ENCODE results near the gene ANKRD28. TPM values are rescaled to one million over a fixed set of nuclear protein-coding genes. Genes with fewer than 3 reads are reported as not detected.
A peak's percentile ranks its signal among the peaks of the same experiment; 100 is the strongest.
"Not testable (repeated sequence)": the region's sequence is repeated elsewhere in the genome, so short reads cannot be mapped to it uniquely, and the experiment has no call there.

The ANKRD28 gene
- total RNA-seq, 1 donor from 2014 or later: 63.7 TPM

DNA sequence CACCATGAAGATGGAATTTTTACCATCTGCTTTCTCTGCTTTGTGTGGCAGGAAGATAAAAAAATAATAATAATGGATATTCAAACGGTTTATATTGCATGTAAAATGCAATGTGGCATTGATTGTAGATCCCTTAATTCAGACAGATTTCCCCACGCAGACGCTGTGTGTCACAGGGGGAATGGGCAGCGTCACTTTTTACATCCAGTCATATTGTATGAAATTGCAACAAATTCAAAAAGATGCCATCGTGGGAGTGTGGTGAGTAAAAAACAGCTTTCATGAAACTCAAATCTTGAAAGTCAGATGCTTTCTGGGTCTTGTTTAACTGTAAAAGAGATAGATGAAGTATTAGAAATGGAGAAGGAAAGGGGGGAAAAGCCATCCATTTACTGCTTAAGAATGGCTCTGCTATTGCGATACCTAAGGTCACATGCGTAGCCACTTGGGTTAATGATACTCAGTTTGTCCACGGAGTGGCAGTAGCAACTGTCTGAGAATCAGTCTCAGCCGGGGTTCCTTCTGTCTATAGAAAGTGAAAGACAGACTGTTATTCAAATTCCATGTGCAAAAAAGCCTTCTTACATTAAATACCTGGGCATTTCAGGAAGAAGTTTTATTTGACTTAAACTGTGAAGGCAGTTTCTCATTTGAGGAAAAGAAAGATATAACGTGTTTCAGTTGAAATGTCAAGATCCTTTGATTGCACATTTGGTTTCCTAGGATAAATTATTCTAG, 167.8 kb downstream of the ANKRD28 start:
- no peaks in the 10 kb centered on the region for H3K27me3 Mint-ChIP-seq
- TF ChIP-seq, protein P1, sequence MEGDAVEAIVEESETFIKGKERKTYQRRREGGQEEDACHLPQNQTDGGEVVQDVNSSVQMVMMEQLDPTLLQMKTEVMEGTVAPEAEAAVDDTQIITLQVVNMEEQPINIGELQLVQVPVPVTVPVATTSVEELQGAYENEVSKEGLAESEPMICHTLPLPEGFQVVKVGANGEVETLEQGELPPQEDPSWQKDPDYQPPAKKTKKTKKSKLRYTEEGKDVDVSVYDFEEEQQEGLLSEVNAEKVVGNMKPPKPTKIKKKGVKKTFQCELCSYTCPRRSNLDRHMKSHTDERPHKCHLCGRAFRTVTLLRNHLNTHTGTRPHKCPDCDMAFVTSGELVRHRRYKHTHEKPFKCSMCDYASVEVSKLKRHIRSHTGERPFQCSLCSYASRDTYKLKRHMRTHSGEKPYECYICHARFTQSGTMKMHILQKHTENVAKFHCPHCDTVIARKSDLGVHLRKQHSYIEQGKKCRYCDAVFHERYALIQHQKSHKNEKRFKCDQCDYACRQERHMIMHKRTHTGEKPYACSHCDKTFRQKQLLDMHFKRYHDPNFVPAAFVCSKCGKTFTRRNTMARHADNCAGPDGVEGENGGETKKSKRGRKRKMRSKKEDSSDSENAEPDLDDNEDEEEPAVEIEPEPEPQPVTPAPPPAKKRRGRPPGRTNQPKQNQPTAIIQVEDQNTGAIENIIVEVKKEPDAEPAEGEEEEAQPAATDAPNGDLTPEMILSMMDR (IDR thresholded peaks at IDR 0.05; ENCODE audit: unreplicated experiment): peak; percentile 61
- no peak for DNase-seq (ENCODE audit: low spot score, unreplicated experiment)
- no peaks in the 10 kb centered on the region for H3K9me3 Mint-ChIP-seq (ENCODE audit: low read depth)
- no peak overlapping the region for H3K27ac Mint-ChIP-seq
- peaks cover 2% of the 10 kb centered on the region for H3K36me3 Mint-ChIP-seq (ENCODE audit: insufficient read depth)
- H3K4me1 Mint-ChIP-seq (ENCODE audit: low read depth): peaks cover 21% of the 10 kb centered on the region
- no peak overlapping the region for H3K4me3 Mint-ChIP-seq (ENCODE audit: low read depth)

DNA sequence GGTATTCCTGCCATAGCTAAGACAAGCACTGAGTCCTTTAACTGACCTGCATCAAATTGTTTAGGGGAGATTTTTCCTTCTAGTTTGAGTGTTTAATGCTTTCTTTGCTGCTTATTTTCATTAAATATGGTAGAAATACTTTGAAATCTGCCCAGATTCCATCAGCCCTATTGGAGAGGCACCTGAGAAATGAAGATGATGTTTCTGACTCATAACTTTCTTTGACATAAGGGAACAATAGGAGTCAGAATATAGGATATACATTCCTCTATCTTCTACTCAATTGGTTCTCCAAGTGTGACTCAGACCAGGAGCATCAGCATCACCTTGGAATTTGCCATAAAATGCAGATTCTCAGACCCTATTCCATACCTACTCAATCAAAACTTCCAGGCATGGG, 168.8 kb downstream of the ANKRD28 start:
- Mint-ChIP-seq H3K27ac (no peak overlapping the region), H3K27me3 (no peaks in the 10 kb centered on the region), H3K36me3 (ENCODE audit: insufficient read depth) (peaks cover 3% of the 10 kb centered on the region), H3K4me1 (ENCODE audit: low read depth) (peaks cover 13% of the 10 kb centered on the region), H3K4me3 (ENCODE audit: low read depth) (no peak overlapping the region), H3K9me3 (ENCODE audit: low read depth) (no peaks in the 10 kb centered on the region)
- TF ChIP-seq, protein P1 (IDR thresholded peaks at IDR 0.05; ENCODE audit: unreplicated experiment): no peak
- no peak for DNase-seq (ENCODE audit: low spot score, unreplicated experiment)

GRCh38 chr3:15623535-15624440, 174.0 kb downstream of the ANKRD28 start:
- no peaks in the 10 kb centered on the region for H3K4me1 Mint-ChIP-seq (ENCODE audit: low read depth)
- no peak for DNase-seq (ENCODE audit: low spot score, unreplicated experiment)
- H3K9me3 Mint-ChIP-seq (ENCODE audit: low read depth): peaks cover 30% of the 10 kb centered on the region
- no peak overlapping the region for H3K27ac Mint-ChIP-seq
- H3K36me3 Mint-ChIP-seq (ENCODE audit: insufficient read depth): peaks cover 34% of the 10 kb centered on the region
- TF ChIP-seq, protein P1 (IDR thresholded peaks at IDR 0.05; ENCODE audit: unreplicated experiment): no peak
- H3K27me3 Mint-ChIP-seq: no peaks in the 10 kb centered on the region
- H3K4me3 Mint-ChIP-seq (ENCODE audit: low read depth): no peak overlapping the region

- not testable (repeated sequence) for H3K27ac Mint-ChIP-seq; H3K4me3 Mint-ChIP-seq (ENCODE audit: low read depth)
Observed at GRCh38 chr3:15619659-15620464, 177.9 kb downstream of the ANKRD28 start.

More at GRCh38 chr3:15619659-15620464, 177.9 kb downstream of the ANKRD28 start:
- H3K27me3 Mint-ChIP-seq; H3K4me1 Mint-ChIP-seq (ENCODE audit: low read depth); DNase-seq (ENCODE audit: low spot score, unreplicated experiment): not testable (repeated sequence)
- Mint-ChIP-seq H3K36me3 (ENCODE audit: insufficient read depth) (peaks cover 35% of the 10 kb centered on the region), H3K9me3 (ENCODE audit: low read depth) (peaks cover 34% of the 10 kb centered on the region)

Small RNA genes lying within 50 kb of the gene (microRNA-seq; reads per million reads assigned to microRNA genes)
- not detected for gene MIR3134 (ENCODE audit: borderline number of aligned reads, unreplicated experiment)

Other genes with a start within 250 kb of the ANKRD28 start
- 24.4 and 25.9 TPM in 2 replicates for gene HACL1, start 196.4 kb downstream of the ANKRD28 start, total RNA-seq
- 26.9 and 28.9 TPM in 2 replicates for gene BTD, start 196.2 kb downstream of the ANKRD28 start, total RNA-seq